Frontal cortex (tissue), 4 donors: Measurements from ENCODE around the gene GOLGA6L4. TPM values are rescaled to one million over a fixed set of nuclear protein-coding genes. Genes with fewer than 3 reads are reported as not detected.
"Not testable (repeated sequence)": the region's sequence is repeated elsewhere in the genome, so short reads cannot be mapped to it uniquely, and the experiment has no call there.

ENCODE experiments used
- DNase-seq, 2 donors: peaks; one replicate each; pipeline ENCODE4 v3.0.0; 2012; ENCODE audit warnings: low spot score in 2 of 2
- FAIRE-seq: peaks from 2 replicates; lab custom pipeline; 2012; peaks lifted over from hg19 to GRCh38; lab: Jason Lieb, UNC
- small RNA-seq: library from RNA; depleted of rRNA; stranded (forward); fragments of <200 nt; gene quantifications from one replicate; pipeline ENCODE3, GENCODE V24; 2014
- total RNA-seq: library from RNA; depleted of rRNA; stranded (reverse); fragments of >200 nt; gene quantifications from one replicate; pipeline ENCODE4 v1.2.3, GENCODE V29; 2014
- donor health status: control.
- donor health status: control.
- donor health status: control.

The GOLGA6L4 gene, protein sequence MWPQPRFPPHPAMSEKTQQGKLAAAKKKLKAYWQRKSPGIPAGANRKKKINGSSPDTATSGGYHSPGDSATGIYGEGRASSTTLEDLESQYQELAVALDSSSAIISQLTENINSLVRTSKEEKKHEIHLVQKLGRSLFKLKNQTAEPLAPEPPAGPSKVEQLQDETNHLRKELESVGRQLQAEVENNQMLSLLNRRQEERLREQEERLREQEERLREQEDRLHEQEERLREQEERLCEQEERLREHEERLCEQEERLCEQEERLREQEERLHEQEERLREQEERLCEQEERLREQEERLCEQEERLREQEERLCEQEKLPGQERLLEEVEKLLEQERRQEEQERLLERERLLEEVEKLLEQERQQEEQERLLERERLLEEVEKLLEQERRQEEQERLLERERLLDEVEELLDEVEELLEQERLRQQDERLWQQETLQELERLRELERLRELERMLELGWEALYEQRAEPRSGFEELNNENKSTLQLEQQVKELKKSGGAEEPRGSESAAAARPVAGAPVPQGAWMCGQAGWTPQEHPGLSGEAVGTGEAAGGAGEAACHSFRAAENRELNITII
- 2.4 TPM for total RNA-seq

DNA sequence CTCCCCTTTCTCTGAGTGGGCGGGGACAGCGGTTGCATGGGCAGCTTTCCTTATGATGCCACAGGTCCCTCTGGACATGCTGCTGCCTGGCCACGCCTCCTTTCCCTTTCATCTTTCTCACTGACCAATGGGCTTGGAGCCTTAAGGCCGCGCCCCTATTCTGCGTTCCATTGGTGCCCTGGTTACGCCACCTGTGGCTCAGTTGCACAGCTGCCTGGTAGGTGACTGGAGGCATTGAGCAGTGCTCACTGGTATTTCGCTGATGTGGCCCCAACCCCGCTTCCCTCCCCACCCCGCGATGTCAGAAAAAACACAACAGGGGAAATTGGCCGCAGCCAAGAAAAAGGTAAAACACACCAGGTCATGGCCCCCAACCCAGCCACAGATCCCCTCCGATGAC lies at the start of gene GOLGA6L4:
Gene GOLGA6L4 (plus strand): TSS at position 201 of the 400 bp plus-strand sequence. CDS start 62 bp downstream, at position 263.
- not testable (repeated sequence) for DNase-seq, FAIRE-seq

DNA sequence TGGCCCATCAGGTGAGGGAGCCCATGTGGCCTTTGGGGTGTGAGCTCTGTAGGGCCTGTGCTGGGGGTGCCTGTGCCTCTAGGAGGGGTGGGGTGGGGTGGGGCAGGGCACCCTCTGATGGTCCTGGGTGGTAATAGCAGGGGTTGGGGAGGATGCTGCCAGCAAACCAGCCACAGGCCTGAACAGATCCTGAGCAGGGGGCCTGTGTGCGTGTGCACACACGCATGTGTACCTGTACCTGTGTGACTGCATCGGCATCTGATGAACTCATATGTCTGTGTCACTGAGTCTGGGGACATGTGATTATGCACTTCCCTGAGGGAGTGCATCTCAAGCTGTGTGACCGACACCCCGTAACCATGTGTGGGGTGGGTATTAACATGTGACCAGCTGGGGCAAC lies 42.6 kb upstream of the GOLGA6L4 start:
- FAIRE-seq, DNase-seq: not testable (repeated sequence)

DNA sequence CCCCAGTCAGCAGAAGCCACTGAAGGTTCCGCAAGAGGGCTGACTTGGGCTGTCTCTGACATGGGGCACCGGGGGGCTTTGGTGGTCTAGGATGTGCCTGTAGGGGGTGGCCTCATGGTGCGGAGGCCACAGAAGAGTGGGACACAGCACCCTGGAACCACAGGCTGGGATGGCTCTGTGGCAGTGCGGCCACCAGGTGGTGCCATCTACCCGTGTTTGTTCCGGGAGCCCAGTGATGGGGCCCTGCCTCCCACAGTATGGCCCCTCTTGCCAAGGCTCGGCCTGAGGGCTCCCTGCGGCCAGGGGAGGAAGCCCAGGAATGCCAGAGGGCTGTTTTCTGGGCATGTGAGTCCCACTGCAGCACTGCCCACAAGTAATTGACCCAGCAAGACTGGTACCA lies 40.0 kb upstream of the GOLGA6L4 start:
- DNase-seq, FAIRE-seq: not testable (repeated sequence)

DNA sequence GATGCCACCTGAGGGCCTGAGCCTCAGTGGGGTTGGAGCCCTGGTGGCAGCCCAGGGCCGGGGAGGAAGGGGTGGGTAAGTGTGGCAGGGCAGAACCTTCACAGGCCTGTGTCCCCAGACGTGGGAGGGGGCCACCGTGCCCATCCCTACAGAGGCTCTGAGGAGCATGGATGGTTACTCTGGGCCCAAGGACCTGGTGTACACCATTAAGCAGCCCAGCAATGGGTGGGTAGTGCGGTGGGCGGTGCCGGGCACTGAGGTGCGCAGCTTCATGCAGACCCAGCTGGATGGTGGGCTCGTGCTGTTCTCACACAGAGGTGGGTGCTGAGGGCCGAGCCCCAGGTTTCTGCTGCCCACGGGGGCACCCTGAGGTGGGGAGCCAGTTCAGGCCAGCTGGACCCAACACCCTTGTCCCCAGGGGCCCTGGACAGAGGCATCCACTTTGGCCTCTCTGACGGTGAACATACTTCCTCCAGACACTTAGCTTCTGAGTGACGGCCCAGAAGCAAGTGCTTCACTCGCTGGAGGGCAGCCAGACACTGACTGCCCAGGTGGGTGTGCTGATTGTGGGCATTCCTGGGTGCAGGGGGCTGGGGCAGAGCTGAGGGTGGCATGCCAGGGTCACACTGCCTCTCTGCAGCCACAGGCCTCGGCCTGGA lies 38.9 kb upstream of the GOLGA6L4 start:
- DNase-seq, FAIRE-seq: not testable (repeated sequence)

DNA sequence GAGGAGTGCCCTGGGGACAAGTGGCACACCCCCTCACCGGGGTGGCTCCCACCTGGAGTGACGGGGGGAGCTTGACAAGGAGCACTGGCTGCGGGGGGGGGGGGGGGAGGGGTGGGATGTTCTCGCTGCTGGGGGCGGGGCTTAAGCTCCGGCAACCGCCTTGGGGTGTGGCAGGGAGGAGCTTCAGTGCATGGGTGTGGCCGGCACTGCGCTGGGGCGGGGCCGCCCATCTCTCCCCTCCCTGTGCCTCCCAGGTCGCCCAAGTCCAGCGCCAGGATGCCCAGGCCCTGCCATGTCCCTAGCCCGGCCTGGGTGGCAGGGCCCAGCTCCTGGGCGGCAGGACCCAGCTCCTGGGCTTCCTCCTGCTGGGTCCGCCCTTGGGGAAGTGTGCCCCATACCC lies 35.7 kb upstream of the GOLGA6L4 start:
- FAIRE-seq, result not testable (repeated sequence)

DNA sequence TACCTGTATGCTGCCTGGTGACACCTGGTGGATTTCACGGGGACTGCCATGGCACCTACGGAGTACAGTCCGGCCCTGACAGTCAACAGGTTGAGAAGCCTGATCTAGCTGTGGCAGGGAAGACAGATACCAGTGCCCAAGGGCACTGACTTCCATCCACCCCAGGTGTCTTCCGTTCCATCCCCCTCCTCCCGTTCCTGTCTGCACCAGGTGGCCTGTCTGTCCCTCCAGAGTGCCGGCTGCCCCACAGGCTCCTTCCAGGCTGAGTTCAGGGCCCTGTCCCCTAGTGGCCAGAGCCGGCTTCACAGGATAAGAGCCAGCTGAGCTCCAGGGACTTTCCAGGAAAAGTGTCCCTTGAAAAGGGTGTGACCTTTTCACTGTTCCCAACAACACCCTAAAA lies 10.9 kb downstream of the GOLGA6L4 start:
- DNase-seq, FAIRE-seq: not testable (repeated sequence)

More for the DNA sequence above, 35.7 kb upstream of the GOLGA6L4 start:
- DNase-seq, result not testable (repeated sequence)

Small RNA genes within 50 kb of the gene (small RNA-seq; reads per million reads assigned to genes)
- gene RN7SL331P (not detected), gene UBE2Q2P8 (not detected)
